ENCODE results near the gene DDX4.

The DDX4 gene

DNA sequence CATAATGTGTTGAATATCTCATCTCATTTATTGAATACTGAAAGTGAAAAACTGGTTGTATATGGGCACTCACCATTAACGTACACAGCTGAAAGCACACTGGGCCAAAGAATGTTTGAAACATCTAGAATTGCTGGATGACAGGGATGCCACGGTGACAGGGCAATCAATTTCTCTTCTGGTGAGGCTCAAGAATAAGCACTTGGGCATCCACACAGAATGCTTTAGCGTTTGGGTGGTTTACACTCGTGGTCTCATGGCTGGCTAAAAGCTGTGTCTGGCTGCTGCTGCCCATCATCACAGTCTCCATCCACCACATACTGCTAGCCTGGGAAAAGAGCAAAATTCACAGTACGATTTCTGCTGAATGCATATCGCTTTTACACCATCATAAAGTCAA, 82.6 kb downstream of the DDX4 start:
- Histone ChIP-seq H3K36me3 (ENCODE audit: control insufficient read depth in 2 of 2, insufficient read depth in 1 of 2, low read length in 2 of 2) (no peaks in the 10 kb centered on the region), H3K27ac (ENCODE audit: extremely low read depth, low read depth, low read length) (no peak overlapping the region), H3K9me3 (ENCODE audit: control insufficient read depth, insufficient read depth, low read depth, low read length) (no peaks in the 10 kb centered on the region), H3K4me1 (ENCODE audit: control insufficient read depth, insufficient read depth, low read length) (peaks cover 2% of the 10 kb centered on the region; the same call in 1 of the 2 replicates), H3K4me3 (ENCODE audit: low read depth, low read length) (no peak overlapping the region)
- ChIA-PET CTCF (no interaction called here), POLR2A (no interaction called here)
- TF ChIP-seq, protein P1, sequence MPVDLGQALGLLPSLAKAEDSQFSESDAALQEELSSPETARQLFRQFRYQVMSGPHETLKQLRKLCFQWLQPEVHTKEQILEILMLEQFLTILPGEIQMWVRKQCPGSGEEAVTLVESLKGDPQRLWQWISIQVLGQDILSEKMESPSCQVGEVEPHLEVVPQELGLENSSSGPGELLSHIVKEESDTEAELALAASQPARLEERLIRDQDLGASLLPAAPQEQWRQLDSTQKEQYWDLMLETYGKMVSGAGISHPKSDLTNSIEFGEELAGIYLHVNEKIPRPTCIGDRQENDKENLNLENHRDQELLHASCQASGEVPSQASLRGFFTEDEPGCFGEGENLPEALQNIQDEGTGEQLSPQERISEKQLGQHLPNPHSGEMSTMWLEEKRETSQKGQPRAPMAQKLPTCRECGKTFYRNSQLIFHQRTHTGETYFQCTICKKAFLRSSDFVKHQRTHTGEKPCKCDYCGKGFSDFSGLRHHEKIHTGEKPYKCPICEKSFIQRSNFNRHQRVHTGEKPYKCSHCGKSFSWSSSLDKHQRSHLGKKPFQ (tag by site-specific recombination; IDR thresholded peaks at IDR 0.05): no peak
- TF ChIP-seq BCL11A (tag by site-specific recombination; IDR thresholded peaks at IDR 0.05; ENCODE audit: low read depth) (no peak), OSR2 (tag by site-specific recombination; IDR thresholded peaks at IDR 0.05) (no peak), ZNF571 (tag by site-specific recombination; IDR thresholded peaks at IDR 0.05) (no peak), PRDM1 (tag by site-specific recombination; IDR thresholded peaks at IDR 0.05) (no peak), OVOL3 (tag by site-specific recombination; IDR thresholded peaks at IDR 0.05) (no peak), ZFHX2 (tag by site-specific recombination; conservative IDR thresholded peaks at IDR 0.05) (no peak), ZNF202 (tag by site-specific recombination; IDR thresholded peaks at IDR 0.05; ENCODE audit: borderline replicate concordance) (no peak), ZNF19 (tag by site-specific recombination; IDR thresholded peaks at IDR 0.05; ENCODE audit: low read depth) (no peak), ZNF24 (tag by site-specific recombination; IDR thresholded peaks at IDR 0.05) (no peak), ZBTB1 (tag by site-specific recombination; IDR thresholded peaks at IDR 0.05) (no peak), ZNF596 (tag by site-specific recombination; IDR thresholded peaks at IDR 0.05) (no peak), ZNF549 (tag by site-specific recombination; IDR thresholded peaks at IDR 0.05) (no peak)
- TF ChIP-seq, protein P2, sequence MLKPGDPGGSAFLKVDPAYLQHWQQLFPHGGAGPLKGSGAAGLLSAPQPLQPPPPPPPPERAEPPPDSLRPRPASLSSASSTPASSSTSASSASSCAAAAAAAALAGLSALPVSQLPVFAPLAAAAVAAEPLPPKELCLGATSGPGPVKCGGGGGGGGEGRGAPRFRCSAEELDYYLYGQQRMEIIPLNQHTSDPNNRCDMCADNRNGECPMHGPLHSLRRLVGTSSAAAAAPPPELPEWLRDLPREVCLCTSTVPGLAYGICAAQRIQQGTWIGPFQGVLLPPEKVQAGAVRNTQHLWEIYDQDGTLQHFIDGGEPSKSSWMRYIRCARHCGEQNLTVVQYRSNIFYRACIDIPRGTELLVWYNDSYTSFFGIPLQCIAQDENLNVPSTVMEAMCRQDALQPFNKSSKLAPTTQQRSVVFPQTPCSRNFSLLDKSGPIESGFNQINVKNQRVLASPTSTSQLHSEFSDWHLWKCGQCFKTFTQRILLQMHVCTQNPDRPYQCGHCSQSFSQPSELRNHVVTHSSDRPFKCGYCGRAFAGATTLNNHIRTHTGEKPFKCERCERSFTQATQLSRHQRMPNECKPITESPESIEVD (tag by site-specific recombination; IDR thresholded peaks at IDR 0.05): no peak
- TF ChIP-seq, protein P3, sequence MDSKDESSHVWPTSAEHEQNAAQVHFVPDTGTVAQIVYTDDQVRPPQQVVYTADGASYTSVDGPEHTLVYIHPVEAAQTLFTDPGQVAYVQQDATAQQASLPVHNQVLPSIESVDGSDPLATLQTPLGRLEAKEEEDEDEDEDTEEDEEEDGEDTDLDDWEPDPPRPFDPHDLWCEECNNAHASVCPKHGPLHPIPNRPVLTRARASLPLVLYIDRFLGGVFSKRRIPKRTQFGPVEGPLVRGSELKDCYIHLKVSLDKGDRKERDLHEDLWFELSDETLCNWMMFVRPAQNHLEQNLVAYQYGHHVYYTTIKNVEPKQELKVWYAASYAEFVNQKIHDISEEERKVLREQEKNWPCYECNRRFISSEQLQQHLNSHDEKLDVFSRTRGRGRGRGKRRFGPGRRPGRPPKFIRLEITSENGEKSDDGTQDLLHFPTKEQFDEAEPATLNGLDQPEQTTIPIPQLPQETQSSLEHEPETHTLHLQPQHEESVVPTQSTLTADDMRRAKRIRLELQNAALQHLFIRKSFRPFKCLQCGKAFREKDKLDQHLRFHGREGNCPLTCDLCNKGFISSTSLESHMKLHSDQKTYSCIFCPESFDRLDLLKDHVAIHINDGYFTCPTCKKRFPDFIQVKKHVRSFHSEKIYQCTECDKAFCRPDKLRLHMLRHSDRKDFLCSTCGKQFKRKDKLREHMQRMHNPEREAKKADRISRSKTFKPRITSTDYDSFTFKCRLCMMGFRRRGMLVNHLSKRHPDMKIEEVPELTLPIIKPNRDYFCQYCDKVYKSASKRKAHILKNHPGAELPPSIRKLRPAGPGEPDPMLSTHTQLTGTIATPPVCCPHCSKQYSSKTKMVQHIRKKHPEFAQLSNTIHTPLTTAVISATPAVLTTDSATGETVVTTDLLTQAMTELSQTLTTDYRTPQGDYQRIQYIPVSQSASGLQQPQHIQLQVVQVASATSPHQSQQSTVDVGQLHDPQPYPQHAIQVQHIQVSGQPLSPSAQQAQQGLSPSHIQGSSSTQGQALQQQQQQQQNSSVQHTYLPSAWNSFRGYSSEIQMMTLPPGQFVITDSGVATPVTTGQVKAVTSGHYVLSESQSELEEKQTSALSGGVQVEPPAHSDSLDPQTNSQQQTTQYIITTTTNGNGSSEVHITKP (tag by site-specific recombination; IDR thresholded peaks at IDR 0.05): no peak
- TF ChIP-seq, protein P4, sequence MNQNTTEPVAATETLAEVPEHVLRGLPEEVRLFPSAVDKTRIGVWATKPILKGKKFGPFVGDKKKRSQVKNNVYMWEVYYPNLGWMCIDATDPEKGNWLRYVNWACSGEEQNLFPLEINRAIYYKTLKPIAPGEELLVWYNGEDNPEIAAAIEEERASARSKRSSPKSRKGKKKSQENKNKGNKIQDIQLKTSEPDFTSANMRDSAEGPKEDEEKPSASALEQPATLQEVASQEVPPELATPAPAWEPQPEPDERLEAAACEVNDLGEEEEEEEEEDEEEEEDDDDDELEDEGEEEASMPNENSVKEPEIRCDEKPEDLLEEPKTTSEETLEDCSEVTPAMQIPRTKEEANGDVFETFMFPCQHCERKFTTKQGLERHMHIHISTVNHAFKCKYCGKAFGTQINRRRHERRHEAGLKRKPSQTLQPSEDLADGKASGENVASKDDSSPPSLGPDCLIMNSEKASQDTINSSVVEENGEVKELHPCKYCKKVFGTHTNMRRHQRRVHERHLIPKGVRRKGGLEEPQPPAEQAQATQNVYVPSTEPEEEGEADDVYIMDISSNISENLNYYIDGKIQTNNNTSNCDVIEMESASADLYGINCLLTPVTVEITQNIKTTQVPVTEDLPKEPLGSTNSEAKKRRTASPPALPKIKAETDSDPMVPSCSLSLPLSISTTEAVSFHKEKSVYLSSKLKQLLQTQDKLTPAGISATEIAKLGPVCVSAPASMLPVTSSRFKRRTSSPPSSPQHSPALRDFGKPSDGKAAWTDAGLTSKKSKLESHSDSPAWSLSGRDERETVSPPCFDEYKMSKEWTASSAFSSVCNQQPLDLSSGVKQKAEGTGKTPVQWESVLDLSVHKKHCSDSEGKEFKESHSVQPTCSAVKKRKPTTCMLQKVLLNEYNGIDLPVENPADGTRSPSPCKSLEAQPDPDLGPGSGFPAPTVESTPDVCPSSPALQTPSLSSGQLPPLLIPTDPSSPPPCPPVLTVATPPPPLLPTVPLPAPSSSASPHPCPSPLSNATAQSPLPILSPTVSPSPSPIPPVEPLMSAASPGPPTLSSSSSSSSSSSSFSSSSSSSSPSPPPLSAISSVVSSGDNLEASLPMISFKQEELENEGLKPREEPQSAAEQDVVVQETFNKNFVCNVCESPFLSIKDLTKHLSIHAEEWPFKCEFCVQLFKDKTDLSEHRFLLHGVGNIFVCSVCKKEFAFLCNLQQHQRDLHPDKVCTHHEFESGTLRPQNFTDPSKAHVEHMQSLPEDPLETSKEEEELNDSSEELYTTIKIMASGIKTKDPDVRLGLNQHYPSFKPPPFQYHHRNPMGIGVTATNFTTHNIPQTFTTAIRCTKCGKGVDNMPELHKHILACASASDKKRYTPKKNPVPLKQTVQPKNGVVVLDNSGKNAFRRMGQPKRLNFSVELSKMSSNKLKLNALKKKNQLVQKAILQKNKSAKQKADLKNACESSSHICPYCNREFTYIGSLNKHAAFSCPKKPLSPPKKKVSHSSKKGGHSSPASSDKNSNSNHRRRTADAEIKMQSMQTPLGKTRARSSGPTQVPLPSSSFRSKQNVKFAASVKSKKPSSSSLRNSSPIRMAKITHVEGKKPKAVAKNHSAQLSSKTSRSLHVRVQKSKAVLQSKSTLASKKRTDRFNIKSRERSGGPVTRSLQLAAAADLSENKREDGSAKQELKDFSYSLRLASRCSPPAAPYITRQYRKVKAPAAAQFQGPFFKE (tag by site-specific recombination; IDR thresholded peaks at IDR 0.05; ENCODE audit: borderline replicate concordance): no peak
- TF ChIP-seq, protein P5, sequence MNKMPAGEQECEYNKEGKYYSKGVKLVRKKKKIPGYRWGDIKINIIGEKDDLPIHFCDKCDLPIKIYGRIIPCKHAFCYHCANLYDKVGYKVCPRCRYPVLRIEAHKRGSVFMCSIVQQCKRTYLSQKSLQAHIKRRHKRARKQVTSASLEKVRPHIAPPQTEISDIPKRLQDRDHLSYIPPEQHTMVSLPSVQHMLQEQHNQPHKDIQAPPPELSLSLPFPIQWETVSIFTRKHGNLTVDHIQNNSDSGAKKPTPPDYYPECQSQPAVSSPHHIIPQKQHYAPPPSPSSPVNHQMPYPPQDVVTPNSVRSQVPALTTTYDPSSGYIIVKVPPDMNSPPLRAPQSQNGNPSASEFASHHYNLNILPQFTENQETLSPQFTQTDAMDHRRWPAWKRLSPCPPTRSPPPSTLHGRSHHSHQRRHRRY (tag by site-specific recombination; IDR thresholded peaks at IDR 0.05): no peak

Measured in HEK293 (cell line).